Measurements from ENCODE around the gene SOX9.
A peak's percentile ranks its signal among the peaks of the same experiment; 100 is the strongest.

Gene SOX9

GRCh38 chr17:72120642-72121163, at the start of gene SOX9:
Gene SOX9, plus strand, starts transcription at chr17:72121020. Its CDS starts 372 bp downstream, at chr17:72121392.
- DNase-seq, result peak; percentile 91

GRCh38 chr17:72071330-72071729, 49.5 kb upstream of the SOX9 start:
- DNase-seq, result no peak

- no peak for DNase-seq
Measured at GRCh38 chr17:72075995-72076677, 44.7 kb upstream of the SOX9 start.

- no peak for DNase-seq
Measured at GRCh38 chr17:72076678-72077030, 44.2 kb upstream of the SOX9 start.

GRCh38 chr17:72077326-72077960, 43.4 kb upstream of the SOX9 start:
- no peak for DNase-seq

- no peak for DNase-seq
Measured at GRCh38 chr17:72079700-72080099, 41.1 kb upstream of the SOX9 start.

- DNase-seq, result no peak
Measured at GRCh38 chr17:72087876-72088275, 32.9 kb upstream of the SOX9 start.

GRCh38 chr17:72089453-72089987, 31.3 kb upstream of the SOX9 start:
- DNase-seq, result no peak

- no peak for DNase-seq
Measured at GRCh38 chr17:72090108-72090507, 30.7 kb upstream of the SOX9 start.

- no peak for DNase-seq
Measured at GRCh38 chr17:72092710-72093322, 28.0 kb upstream of the SOX9 start.

GRCh38 chr17:72093707-72094106, 27.1 kb upstream of the SOX9 start:
- DNase-seq, result no peak

GRCh38 chr17:72095316-72095715, 25.5 kb upstream of the SOX9 start:
- no peak for DNase-seq

- no peak for DNase-seq
Measured at GRCh38 chr17:72097144-72097543, 23.7 kb upstream of the SOX9 start.

GRCh38 chr17:72099919-72100318, 20.9 kb upstream of the SOX9 start:
- DNase-seq, result no peak

GRCh38 chr17:72100470-72100869, 20.4 kb upstream of the SOX9 start:
- DNase-seq, result no peak

GRCh38 chr17:72101526-72101925, 19.3 kb upstream of the SOX9 start:
- DNase-seq, result no peak

- no peak for DNase-seq
Measured at GRCh38 chr17:72102366-72102765, 18.5 kb upstream of the SOX9 start.

- DNase-seq, result no peak
Measured at GRCh38 chr17:72104164-72104862, 16.5 kb upstream of the SOX9 start.

- no peak for DNase-seq
Measured at GRCh38 chr17:72104863-72105234, 16.0 kb upstream of the SOX9 start.

GRCh38 chr17:72107100-72107499, 13.7 kb upstream of the SOX9 start:
- DNase-seq, result no peak

GRCh38 chr17:72110231-72110941, 10.4 kb upstream of the SOX9 start:
- no peak for DNase-seq

GRCh38 chr17:72110942-72111318, 9.9 kb upstream of the SOX9 start:
- DNase-seq, result no peak

All from 8988T (cell line).